ENCODE measurements around the gene SORCS2. TPM values are rescaled to one million over a fixed set of nuclear protein-coding genes. Genes with fewer than 3 reads are reported as not detected.

Gene SORCS2
- total and polyA plus RNA-seq, 12 donors, result 0.25 to 5.4 (median 2.2) TPM

GRCh38 chr4:7280926-7281690, 88.8 kb downstream of the SORCS2 start:
- no peak overlapping the region for H3K27ac ChIP-seq
- H3K9me3 ChIP-seq, result no peaks in the 10 kb centered on the region
- WGBS, 2 donors, result 80 to 83% methylated on average over 24 of the region's 24 CpGs
- intact Hi-C loops (cut with DNase I), result no loop called here
- no peaks in the 10 kb centered on the region for H3K36me3 ChIP-seq
- TF ChIP-seq CTCF (IDR thresholded peaks at IDR 0.05), result no peak
- H3K27me3 ChIP-seq, result peaks cover 0 to 4% (median 0%) of the 10 kb centered on the region in 7 donors
- no peak overlapping the region for H3K4me3 ChIP-seq
- ATAC-seq (no peak), DNase-seq (no peak)
- H3K4me1 ChIP-seq, result peaks cover 0 to 22% (median 5%) of the 10 kb centered on the region in 9 donors

GRCh38 chr4:7281691-7282665, 89.6 kb downstream of the SORCS2 start:
- intact Hi-C loops (cut with DNase I), result no loop called here
- Histone ChIP-seq H3K27me3 (peaks cover 0 to 4% (median 0%) of the 10 kb centered on the region in 7 donors), H3K4me3 (no peak overlapping the region), H3K9me3 (no peaks in the 10 kb centered on the region), H3K27ac (no peak overlapping the region), H3K36me3 (no peaks in the 10 kb centered on the region), H3K4me1 (peaks cover 0 to 15% (median 0%) of the 10 kb centered on the region in 9 donors)
- DNase-seq (no peak), ATAC-seq (no peak)
- TF ChIP-seq CTCF (IDR thresholded peaks at IDR 0.05), result no peak
- 73 to 83% methylated on average over 20 of the region's 20 CpGs for WGBS, 2 donors

- ATAC-seq, result no peak
- H3K4me3 ChIP-seq, result no peak overlapping the region
- H3K27ac ChIP-seq, result no peak overlapping the region
- intact Hi-C loops (cut with DNase I), result no loop called here
- no peaks in the 10 kb centered on the region for H3K36me3 ChIP-seq
- DNase-seq, result no peak
- peaks cover 0 to 13% (median 0%) of the 10 kb centered on the region in 9 donors for H3K4me1 ChIP-seq
- H3K27me3 ChIP-seq, result peaks cover 0 to 4% (median 0%) of the 10 kb centered on the region in 7 donors
- TF ChIP-seq CTCF (IDR thresholded peaks at IDR 0.05), result no peak
- no peaks in the 10 kb centered on the region for H3K9me3 ChIP-seq
- WGBS, 2 donors, result 80 to 84% methylated on average over 8 of the region's 8 CpGs
These were observed 90.6 kb downstream of the SORCS2 start for GRCh38 chr4:7282786-7283440.
